ENCODE data around the gene PC.

The PC gene

DNA sequence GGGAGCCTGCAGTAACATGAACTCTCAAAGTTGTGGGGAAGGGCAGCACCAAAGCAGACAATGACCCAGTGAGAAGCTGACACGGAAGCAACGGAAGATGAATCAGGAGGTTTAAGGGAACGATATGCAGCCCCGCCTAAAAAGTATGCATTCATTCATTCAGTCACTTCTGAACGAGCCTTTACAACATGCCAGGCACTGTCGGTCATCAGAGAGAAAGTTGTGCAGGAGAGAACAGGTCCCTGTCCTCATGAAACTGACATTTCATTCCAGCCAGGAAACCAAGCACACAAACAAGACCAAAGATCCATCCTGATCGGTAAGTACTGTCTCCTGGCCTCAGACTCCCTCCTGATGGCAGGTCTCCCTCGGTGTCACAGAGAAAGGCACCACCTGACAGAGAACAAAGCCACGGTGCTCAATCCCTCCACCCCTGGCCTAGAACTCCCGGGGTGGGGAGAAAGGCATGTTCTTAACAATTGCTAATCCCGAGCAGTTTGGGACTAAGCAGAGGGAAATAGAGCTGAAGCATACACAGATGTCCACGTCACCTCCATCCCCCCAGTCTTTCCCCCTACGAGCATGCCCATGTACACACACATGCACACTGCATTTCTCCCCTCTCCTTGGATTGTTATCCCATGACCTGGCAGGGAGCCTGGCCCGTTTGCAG is 52.0 kb downstream of the PC start:
- no peak for DNase-seq

DNA sequence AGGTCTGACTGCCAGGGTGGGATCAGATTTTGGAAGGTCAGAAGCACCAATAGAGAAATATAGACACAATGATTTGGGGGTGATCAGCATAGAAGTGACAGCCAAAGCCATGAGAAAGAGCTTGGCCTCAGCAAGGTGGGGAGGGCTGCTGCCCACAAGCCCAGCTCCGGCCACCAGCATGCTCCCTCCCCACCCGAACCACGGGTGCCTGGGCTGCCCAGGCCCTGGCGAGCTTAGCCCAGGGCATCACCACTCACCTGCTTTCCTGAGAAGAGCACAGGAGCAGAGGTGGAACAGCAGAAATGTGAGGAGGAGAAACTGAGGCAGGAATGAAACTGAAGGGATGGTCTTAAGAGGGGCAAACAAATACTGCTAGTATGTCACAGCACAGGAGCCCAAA is 52.6 kb downstream of the PC start:
- DNase-seq, result no peak

DNA sequence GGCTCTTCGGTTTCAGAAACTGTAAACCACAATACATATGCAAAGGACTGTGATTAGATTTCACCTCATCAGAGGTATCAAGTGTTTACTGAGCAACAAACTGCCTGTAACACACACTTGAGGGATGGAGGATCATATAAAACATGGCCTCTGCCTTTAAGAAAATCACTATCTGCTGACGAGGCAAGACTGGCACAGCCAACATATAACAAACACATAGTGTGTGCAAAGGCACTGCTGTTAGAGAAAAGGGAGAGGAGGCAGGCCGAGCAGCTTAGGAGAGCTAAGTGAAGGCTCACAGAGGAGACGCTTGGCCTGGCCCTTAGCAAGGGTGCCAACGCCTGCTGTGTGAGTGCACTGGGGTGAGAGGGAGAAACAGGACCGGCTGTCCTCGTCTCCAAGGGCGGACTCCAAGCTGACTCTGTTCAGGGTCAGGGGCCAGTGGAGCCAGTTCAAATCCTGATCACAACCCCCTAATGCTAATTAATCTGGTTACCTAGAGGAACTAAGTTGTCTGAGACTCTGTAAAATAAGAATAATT is 53.1 kb downstream of the PC start:
- no peak for DNase-seq

DNA sequence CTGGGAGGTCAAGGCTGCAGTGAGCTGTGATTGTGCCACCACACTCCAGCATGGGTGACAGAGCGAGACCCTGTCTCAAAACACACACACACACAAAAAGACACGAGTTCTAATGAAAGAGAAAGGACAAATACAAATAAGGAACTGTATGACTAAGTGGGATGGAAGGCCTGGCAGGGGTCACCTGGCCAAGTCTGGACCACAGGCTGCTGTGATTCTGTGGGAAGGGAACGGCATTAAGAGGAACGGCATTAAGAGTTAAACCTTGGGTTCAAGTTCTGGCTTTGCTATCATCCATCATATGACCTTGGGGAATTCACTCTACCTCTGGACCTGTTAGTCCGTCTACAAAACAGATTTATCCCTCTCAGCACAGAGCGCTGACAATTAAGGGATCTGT is 53.6 kb downstream of the PC start:
- DNase-seq, result no peak

DNA sequence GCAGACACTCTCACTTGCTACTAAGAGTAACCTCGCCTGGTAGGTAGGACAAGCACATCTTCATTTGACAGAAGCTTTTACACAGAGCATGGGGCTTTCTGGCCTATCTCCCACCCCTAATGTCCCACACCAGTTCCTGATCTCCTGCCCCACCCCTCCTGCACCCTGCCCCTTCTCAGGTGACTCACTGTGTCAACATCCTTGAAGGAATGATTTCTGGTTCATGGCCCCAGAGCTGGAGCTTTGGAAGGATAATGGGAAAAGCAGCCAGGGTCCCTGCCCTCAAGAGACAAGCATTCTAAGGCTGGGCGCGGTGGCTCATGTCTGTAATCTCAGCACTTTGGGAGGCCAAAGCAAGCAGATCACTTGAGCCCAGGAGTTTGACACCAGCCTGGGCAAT is 54.1 kb downstream of the PC start:
- no peak for DNase-seq

DNA sequence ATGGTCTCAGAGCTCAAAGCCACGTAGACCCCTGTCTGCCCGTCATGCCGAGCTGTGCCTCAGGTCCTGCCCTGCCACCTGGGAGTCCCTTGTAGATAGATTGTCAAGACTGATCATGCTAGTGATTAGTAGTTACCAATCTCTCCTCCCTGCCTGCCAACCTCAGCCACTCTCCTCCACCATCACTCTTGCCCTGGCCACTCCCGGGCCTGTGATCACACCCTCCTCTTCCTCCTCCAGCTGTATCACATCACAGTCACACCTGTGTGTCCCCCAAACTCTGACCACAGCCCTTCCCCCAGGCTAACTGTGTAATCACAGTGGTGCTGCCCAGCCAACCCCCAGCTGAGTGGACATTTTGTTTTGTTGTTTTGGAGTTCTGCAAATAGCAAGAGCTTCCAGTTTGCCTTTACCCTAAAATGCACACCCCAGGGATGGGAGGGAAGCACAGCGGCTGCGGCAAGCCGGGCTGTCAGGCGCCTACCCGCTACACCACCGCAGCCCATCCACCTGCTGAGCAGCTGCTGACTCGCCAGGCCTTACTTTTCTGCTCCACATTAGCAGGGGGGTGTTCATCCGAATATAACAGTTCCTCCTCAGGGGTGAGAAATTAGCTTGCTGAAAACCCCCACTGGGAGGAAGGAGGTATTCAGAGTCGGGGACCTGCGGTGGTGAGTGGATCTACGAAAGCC is 55.6 kb downstream of the PC start:
- DNase-seq, result no peak

DNA sequence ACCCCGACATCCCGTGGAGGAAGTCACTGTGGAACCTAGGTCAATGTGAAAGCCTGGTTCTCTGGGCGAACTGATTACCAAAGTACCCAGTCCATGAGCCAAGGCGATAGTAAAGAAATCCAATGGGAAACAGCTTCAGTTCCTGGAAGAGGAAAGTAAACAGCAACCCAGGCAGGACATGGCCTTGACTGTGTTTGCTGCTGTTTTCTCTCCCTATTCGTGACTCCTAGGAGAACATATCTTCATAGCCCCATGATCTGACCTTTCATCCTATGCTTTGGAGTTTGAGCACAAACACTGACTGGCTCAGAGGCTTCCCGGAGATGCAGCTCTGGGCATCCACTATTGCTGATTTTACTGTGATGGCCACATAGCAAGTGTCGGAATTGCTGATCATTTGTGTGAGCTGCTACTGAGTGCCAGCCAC is 56.2 kb downstream of the PC start:
- DNase-seq, result no peak

DNA sequence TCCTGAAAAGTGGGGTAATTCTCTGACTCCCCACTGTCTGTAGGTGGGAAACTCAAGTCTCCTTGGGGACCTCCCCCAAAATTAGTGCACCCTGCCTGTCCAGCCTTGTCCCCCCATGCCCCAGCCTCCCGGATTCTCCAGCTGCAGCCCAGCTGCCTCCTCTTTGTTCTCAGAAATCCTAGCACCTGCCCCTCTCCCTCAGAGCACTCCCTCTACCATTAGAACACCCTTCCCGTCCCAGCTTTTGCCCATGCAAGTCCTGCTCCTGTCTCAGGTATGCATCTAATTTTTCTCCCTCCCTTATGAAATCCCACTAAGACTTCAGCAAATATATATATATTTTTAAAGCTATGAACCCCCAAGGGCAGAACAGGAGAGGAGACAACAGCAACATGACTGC is 64.0 kb downstream of the PC start:
- no peak for DNase-seq

DNA sequence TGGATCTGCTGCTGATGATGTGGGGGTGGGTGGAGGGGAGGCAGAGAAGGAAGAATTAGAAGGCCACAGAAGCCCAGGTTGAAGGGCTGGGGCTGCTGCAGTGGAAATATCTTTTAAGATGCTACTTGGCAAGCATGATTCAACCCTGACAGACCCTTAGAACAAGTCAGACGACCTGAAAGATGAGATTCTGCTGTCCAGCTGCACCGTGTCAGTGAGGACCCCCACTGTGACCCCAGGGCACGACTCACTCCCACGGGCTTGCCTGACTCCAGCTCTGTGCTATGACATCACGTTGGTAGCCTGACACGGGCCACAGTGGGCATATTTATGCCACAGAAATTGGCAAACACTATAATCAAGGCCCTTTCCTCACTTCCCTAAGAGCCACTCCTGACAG is 65.3 kb downstream of the PC start:
- no peak for DNase-seq

DNA sequence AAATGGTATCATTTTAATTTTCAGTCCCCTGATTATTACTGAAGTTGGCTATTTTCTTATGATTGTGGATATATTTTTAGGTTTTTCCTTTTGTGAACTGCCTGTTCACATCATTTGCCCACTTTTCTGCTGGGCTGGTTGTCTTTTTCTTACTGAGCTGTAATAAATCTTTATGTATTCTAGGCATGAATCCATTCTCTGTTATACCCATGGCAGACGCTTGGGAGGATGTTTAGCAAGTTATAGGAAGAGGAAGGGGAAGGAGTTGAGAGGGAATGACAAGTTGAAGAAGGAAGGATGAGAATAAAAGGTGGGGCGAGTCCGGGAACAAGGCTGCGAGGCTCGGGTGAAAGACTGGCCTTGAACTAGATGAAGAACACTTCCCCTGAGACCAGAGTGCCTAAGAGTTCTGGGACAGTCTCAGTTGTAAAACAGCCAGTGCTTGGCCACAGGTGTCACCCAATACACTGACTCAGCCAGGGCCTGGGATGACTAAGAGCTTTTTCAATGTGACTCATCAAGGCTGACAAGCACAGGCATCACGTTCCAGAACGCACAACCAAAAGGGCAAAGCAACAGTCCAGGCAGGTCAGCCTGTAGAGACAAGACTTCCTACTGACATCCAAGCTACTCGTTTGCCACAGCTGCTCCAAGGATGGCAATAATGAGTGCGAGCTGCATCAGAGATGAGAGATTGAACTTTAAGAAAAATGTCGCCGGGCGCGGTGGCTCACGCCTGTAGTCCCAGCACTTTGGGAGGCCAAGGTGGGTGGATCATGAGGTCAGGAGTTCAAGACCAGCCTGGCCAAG is 66.1 kb downstream of the PC start:
- peak; percentile 93 for DNase-seq

DNA sequence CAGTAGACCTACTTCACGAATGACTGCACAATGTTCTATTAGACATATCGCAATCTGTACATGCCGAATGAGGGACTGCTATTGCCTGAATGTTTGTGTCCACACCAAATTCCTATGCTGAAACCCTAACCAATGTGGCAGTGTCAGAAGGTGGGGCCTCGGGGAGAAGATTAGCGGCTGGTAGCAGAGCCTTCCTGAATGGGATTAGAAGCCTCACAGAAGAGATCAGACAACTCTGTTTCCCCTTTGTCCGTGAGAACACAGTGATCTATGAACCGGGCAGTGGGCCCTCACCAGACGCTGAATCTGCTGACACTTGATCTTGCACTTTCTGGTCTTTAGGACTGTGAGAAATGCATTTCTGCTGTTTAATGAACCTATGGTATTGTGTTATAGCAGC is 68.2 kb downstream of the PC start:
- DNase-seq, result no peak

DNA sequence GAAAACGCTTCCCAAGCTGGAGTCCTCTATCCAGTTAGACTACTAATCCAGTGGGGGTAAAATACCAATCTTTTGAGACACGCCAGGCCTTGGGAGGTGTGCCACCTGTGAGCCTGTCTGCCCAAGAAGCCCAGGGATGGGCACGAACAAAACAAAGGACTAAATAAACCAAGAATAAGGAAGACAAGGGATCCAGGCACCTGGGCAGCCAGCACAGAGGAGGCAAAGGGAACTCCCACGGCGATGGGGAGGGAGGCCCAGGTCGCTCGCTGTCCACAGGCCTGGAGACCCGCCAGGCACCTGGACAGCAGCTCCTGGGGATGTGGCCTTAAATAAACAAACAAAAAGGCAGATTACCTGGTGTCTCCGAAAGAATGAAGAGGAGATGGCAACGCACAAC is 69.9 kb downstream of the PC start:
- DNase-seq, result no peak

DNA sequence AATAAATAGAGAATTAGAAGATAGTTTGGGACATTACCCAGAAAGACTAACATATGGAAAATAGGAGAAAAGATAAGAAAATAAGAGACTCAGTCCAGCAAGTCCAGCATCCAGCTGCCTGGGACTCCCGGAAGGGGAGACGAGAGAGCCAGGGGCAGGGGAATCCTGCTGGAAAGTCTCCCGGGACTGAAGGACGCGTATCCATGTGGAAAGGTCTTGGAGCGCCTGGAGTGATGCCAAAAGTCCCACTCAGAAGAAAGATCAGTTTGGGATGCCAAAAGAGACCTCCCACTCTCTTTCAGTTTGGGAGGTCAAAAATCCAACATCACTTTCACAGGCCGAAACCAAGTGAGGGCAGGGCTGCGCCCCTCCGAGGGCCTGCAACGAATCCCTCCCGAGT is 70.7 kb downstream of the PC start:
- no peak for DNase-seq

DNA sequence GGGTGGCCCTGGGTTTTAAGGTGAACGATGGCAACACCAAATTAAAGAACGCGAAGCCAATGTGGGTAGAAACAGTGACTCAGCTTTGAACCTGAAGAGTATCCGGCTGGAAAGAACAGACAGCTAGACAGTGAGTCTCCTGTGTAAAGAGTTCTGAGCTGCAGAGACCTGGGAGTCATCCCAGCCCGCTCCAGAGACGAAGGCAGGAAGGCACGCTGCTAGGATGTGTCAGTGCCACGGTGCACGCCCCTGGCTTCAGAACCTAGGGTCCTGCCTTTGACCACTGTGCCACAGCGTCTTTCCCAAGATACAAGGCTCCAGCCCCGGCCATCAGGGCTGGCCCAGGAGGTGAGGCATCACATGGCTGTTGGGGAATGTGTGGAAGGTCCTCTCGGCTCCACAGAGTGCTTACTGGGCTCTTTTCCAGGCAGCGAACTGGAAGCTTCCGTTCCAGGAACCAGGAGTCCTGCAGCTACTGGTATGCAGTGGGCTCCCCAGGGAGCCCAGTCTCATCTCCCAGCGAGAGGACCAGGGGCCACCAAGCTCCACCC is 71.4 kb downstream of the PC start:
- DNase-seq, result no peak

DNA sequence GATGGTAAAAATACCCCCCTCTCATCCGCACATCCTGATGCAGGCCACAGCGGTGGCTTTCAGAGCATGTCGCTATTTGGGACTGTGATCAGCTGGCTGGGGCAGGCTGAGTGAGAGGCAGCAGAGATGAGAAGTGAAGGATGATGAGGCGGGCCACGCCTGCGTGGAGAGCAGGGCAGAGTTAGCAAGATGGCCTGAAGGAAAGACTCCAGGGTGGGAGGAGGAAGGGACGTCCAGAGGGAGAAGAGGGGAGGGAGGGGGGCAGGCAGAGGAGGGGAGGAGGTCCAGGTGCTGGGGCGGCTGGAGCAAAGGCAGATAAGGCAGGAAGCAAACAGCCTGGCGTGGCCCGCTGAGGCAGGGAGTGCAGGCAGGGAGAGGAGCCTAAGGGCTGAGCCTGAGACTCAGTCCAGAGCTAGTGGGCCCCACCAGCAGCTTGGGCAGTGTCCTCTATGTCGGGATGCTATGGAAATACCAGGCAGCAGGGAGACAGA is 72.2 kb downstream of the PC start:
- DNase-seq, result no peak

DNA sequence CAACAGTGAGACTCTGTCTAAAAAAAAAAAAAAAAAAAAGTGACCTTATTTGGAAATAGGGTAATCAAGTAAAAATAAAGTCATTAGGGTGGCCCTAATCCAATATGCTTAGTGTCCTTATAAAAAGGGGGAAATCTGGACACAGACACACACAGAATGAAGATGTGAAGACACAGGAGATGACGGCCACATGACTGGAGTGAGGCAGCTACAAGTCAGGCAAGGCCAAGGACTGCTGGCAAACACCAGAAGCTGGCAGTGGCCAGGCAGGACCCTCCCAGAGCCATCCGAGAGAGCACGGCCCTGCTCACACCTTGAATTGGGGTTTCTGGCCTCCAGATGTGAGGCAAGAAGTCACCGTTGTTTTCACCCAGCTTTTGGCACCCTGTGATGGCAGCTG is 72.7 kb downstream of the PC start:
- DNase-seq, result no peak

DNA sequence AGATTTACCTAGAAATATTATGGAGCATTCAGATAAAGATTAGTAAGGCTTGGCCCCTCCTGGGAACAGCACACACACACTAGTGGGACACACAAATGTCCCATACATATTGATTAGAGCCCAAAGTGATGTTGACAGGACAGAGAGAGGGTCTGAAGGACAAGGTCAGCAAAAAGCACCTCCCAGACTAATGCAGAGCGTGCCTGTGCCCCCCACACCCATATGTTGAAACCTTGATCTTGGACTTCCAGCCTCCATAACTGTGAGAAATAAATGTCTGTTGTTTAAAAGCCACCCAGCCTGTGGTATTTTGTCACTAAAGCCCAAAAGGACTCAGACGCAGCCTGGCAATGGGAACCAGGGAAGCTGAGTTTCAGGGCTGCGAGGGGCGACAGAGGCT is 73.7 kb downstream of the PC start:
- DNase-seq, result no peak

DNA sequence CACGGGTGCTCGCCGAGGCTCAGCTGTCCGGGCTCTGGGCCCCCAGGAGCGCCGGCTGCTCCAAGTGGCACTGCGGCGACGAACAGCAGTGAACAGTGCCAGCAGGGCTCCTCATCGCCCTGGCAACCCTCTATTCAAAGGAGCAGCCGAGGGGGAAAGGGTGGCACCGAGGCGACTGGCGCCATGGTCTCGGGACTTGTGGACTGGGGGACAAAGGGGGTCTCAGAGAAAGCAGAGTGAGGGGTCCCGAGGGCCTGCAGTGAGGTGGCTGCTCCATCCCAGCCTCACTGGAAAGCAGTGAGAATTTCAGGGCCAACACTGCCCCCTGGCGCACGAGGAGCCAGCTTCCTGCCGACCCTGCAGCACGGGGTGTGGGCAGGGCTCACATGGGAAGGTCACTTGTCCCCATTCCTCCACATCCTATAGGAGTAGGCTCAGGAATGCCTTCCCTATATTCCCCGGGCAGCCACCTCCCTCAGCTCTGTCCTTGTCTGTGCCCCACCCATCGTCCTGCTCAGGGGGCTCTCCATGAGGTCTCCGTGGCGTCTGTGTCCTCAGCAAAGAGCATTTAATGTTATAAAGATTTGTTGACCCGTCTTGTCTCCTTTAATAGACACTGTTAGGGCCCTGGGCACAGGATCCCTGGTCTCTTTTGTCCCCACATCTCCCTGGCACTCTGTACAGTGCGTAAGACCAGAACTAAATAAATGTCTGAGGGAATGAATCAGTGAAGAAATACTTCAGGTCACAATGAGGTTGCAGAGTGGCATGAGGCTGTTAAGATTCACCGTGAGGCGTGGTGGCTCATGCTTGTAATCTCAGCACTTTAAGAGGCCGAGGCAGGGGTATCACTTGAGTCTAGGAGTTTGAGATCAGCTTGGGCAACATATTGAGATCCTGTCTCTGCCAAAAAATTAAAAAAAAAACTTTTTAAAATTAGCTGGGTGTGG is 74.9 kb downstream of the PC start:
- DNase-seq, result peak; percentile 62

DNA sequence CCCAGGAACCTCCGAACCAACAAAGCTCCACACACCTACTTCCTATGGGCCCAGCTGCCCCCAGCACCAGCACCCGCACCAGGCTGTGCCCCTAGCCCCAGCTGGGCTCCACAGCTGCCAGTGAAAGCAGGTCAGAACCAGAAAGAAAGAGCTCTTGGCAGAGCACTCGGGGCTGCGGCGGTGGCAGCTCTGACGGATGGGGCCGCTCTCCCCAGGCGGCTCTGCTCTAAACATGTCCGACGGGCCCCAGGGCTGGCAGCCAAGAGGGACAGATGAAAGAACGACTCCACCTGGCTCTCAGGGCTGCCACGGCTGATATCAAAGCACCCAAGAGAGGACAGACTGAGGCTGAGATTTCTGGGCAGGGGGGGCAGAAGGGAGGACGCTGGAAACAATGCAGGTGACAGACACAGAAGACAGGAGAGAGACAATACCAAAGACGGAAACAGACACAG is 75.6 kb downstream of the PC start:
- no peak for DNase-seq

DNA sequence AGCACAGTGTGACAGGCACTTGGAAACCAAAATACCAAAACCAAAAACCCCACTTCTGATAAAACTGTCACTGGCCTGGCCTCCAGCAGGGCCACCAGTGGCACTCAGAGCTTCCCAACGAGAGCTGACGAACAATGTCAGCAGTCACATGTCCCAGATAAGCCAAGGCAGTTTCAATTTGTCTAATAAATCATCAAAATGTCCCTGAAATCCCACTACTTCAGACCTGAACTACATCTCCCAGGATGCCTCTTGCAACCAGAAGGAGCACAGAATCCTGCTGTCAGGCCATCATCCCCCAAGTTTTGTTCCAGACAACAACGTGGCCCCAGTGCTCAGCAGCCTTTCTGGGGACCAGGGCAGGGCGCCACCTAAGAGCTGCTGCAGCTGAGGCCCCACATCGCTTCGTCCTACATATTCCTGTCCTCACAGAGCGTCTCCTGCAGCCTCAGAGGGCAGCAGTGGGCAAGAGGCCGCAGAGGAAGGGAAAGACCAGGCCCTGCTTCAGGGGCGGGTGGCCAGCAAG is 76.2 kb downstream of the PC start:
- DNase-seq, result no peak

DNA sequence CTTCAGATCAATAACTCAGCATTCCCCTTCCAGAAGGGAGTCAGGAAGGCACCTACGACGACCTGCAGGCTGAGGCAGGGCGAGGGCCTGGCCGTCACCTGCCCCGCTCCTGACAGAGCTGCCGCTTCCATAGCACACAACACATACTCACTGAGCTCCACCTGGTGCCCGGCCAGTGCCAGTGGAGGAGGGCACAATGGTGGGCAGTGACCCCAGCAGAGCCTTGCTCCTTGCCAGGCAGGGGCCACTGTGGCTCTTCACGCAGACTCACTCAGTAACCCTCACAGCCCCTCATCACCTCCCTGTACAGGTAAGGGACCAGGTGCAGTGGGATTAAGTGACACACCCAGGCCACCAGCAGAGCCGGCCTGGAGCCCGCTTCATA is 76.7 kb downstream of the PC start:
- DNase-seq, result no peak

Data from activated CD4-positive, alpha-beta T cell treated with anti-CD3 and anti-CD28 coated beads, Interleukin-2, amount 50 U/mL, for 16 hours (primary cell).